Activated CD8-positive, alpha-beta T cell treated with anti-CD3 and anti-CD28 coated beads for 36 hours (primary cell): ENCODE measurements around the gene IDH3G. TPM values are rescaled to one million over a fixed set of nuclear protein-coding genes. Genes with fewer than 3 reads are reported as not detected.

Source experiments
- ATAC-seq: fragments of 200-7000 bp; cut with Tn5 transposase; one replicate; pipeline ENCODE4 v1.10.0; 2021; ENCODE audit warnings: mild to moderate bottlenecking, moderate library complexity
- CTCF ChIA-PET: fragments of 350-600 bp; sonication (Branson Sonifier 250); formaldehyde crosslinking; loops from one replicate; lab custom pipeline; 2021; ENCODE audit warnings: antibody characterized with exemption; lab: Charles Lee
- POLR2A ChIA-PET: fragments of 350-600 bp; sonication (Branson Sonifier 250); formaldehyde crosslinking; loops from one replicate; lab custom pipeline; 2021; ENCODE audit warnings: antibody characterized with exemption; lab: Charles Lee
- DNase-seq: peaks from one replicate; pipeline ENCODE4 v3.0.0-alpha.2; 2020
- H3K27ac Mint-ChIP-seq: one replicate; pipeline ENCODE4 v1.8.0; 2021; ENCODE audit warnings: mild to moderate bottlenecking, mixed read lengths
- H3K27me3 Mint-ChIP-seq: one replicate; pipeline ENCODE4 v1.8.0; 2021; ENCODE audit warnings: mixed read lengths
- H3K36me3 Mint-ChIP-seq: one replicate; pipeline ENCODE4 v1.8.0; 2021; ENCODE audit warnings: low read depth, mixed read lengths
- H3K4me1 Mint-ChIP-seq: one replicate; pipeline ENCODE4 v1.8.0; 2021; ENCODE audit warnings: low read depth, mixed read lengths
- H3K4me3 Mint-ChIP-seq: one replicate; pipeline ENCODE4 v1.8.0; 2021; ENCODE audit warnings: mild to moderate bottlenecking, moderate library complexity, mixed read lengths
- H3K9me3 Mint-ChIP-seq: one replicate; pipeline ENCODE4 v1.8.0; 2021; ENCODE audit warnings: mixed read lengths
- CTCF ChIP-seq: fragments of 200-600 bp; IDR thresholded peaks from one replicate; pipeline ENCODE4 v1.8.0; 2022; ENCODE audit warnings: antibody characterized with exemption, mild to moderate bottlenecking
- intact Hi-C: fragments of 100-400 bp; cut with micrococcal nuclease; formaldehyde crosslinking; loops from one replicate; pipeline ENCODE4 v1.10.0; 2022
- total RNA-seq, 2 experiments: library from RNA; stranded (reverse); gene quantifications; one replicate each; pipeline ENCODE4 v1.2.3, GENCODE V29; 2021

IDH3G gene
- total RNA-seq, 2 experiments from 2014 or later, result 54.3 to 56.9 TPM

GRCh38 chrX:153771415-153772315 is 22.5 kb downstream of the IDH3G start:
- POLR2A ChIA-PET, result no interaction called here
- ATAC-seq (no peak), DNase-seq (no peak)
- TF ChIP-seq CTCF, result no peak
- Mint-ChIP-seq H3K27me3 (no peaks in the 10 kb centered on the region), H3K4me1 (peaks cover 8% of the 10 kb centered on the region), H3K36me3 (no peaks in the 10 kb centered on the region), H3K4me3 (no peak overlapping the region), H3K9me3 (no peaks in the 10 kb centered on the region), H3K27ac (no peak overlapping the region)
- intact Hi-C loops, result no loop called here
- CTCF ChIA-PET, result interaction anchor here (1.2 kb wide), 1 partner anchor 9 kb away, joined by 3 read pairs; no protein-coding TSS in a partner anchor

DNA sequence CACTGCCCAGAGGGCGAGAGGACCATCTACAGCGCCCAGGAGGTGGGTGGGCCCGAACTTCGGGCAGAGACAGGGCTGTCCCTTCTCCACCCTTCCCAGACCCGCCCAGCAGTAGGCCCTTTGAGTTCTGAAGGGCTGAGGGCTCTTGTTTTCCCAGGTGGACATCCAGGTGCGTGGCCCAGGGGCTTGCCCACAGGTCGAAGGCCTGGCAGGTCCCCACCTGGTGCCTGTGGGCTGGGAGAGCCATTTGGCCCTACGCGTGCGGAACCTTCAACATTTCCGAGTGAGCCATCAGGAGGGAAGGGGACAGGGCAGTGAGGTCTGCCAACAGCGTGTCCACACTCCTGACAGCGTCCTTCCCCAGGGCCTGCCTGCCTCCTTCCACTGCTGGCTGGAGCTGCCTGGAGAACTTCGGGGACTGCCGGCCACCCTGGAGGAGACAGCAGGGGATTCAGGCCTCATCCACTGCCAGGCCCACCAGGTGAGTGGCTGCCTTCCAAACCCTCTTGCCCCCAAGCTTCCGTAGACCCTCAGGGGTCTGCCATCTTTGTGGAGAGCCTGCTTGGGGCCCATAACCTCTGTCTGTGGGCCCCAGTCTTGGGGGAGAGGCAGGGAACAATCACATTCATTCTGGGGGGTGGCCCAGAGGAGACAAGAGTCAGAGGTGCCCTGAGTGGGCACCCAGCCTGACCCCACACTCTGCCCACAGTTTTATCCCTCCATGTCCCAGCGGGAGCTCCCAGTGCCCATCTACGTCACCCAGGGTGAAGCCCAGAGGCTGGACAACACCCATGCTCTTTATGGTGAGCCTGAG is 23.4 kb downstream of the IDH3G start:
- H3K4me1 Mint-ChIP-seq, result peaks cover 12% of the 10 kb centered on the region
- no peak overlapping the region for H3K27ac Mint-ChIP-seq
- no peaks in the 10 kb centered on the region for H3K36me3 Mint-ChIP-seq
- H3K27me3 Mint-ChIP-seq, result no peaks in the 10 kb centered on the region
- ChIA-PET POLR2A (no interaction called here), CTCF (no interaction called here)
- TF ChIP-seq CTCF, result no peak
- DNase-seq (no peak), ATAC-seq (no peak)
- no peak overlapping the region for H3K4me3 Mint-ChIP-seq
- no peaks in the 10 kb centered on the region for H3K9me3 Mint-ChIP-seq
- intact Hi-C loops, result no loop called here

- ChIA-PET POLR2A (no interaction called here), CTCF (no interaction called here)
- no peak for DNase-seq
- peaks cover 12% of the 10 kb centered on the region for H3K4me1 Mint-ChIP-seq
- H3K27me3 Mint-ChIP-seq, result no peaks in the 10 kb centered on the region
- H3K9me3 Mint-ChIP-seq, result no peaks in the 10 kb centered on the region
- ATAC-seq, result no peak
- no peaks in the 10 kb centered on the region for H3K36me3 Mint-ChIP-seq
- no peak overlapping the region for H3K27ac Mint-ChIP-seq
- H3K4me3 Mint-ChIP-seq, result no peak overlapping the region
- intact Hi-C loops, result loop anchor here (10.0 kb wide), 1 partner anchor 155 kb away; the partner anchor contains the start of gene ARHGAP4
- no peak for TF ChIP-seq CTCF
These were observed 24.1 kb downstream of the IDH3G start for GRCh38 chrX:153769865-153770600.

- H3K4me1 Mint-ChIP-seq, result peaks cover 12% of the 10 kb centered on the region
- intact Hi-C loops, result loop anchor here (10.0 kb wide), 1 partner anchor 155 kb away; the partner anchor contains the start of gene ARHGAP4
- no peaks in the 10 kb centered on the region for H3K9me3 Mint-ChIP-seq
- ChIA-PET CTCF (no interaction called here), POLR2A (interaction anchor here (1.3 to 1.6 kb wide), 2 partner anchors 8 to 22 kb away, joined by 4 to 6 read pairs; no protein-coding TSS in a partner anchor)
- TF ChIP-seq CTCF, result no peak
- no peaks in the 10 kb centered on the region for H3K36me3 Mint-ChIP-seq
- no peak overlapping the region for H3K27ac Mint-ChIP-seq
- H3K4me3 Mint-ChIP-seq, result no peak overlapping the region
- ATAC-seq (no peak), DNase-seq (no peak)
- H3K27me3 Mint-ChIP-seq, result no peaks in the 10 kb centered on the region
These were observed 24.9 kb downstream of the IDH3G start for GRCh38 chrX:153769158-153769864.
